KOPT-K1 (cell line): Measurements from ENCODE around the gene BNIP3.
"Not testable (repeated sequence)": the region's sequence is repeated elsewhere in the genome, so short reads cannot be mapped to it uniquely, and the experiment has no call there.

Experiments
- H3K27ac ChIP-seq: fragments of 200-600 bp; sonication (generic); 2 replicates; pipeline ENCODE4 v1.5.1; 2016; ENCODE audit warnings: antibody characterized with exemption, mild to moderate bottlenecking, low read depth, low read length; ENCODE audit not compliant: poor library complexity, severe bottlenecking
- H3K36me3 ChIP-seq: fragments of 200-600 bp; sonication (generic); 2 replicates; pipeline ENCODE4 v1.5.1; 2017; ENCODE audit warnings: antibody characterized with exemption, mild to moderate bottlenecking, low read length, moderate library complexity; ENCODE audit not compliant: insufficient read depth
- H3K9me3 ChIP-seq: fragments of 200-600 bp; sonication (generic); 2 replicates; pipeline ENCODE4 v1.5.1; 2017; ENCODE audit warnings: antibody characterized with exemption, low read length, mild to moderate bottlenecking; ENCODE audit not compliant: insufficient read depth, poor library complexity, severe bottlenecking

The BNIP3 gene

GRCh38 chr10:131925011-131925649 is 56.6 kb downstream of the BNIP3 start:
- Histone ChIP-seq H3K36me3 (0 out of 2 replicates have a peak, but pooled peaks cover 4% of the 10 kb centered on the region), H3K27ac (no peak overlapping the region), H3K9me3 (peaks cover 18% of the 10 kb centered on the region)

GRCh38 chr10:131923038-131923756 is 58.5 kb downstream of the BNIP3 start:
- no peaks in the 10 kb centered on the region for H3K36me3 ChIP-seq

GRCh38 chr10:131921184-131921583 is 60.5 kb downstream of the BNIP3 start:
- Histone ChIP-seq H3K36me3 (no peaks in the 10 kb centered on the region), H3K27ac (no peak overlapping the region), H3K9me3 (peaks cover 18% of the 10 kb centered on the region)

More at GRCh38 chr10:131923038-131923756, 58.5 kb downstream of the BNIP3 start:
- peaks cover 18% of the 10 kb centered on the region for H3K9me3 ChIP-seq
- no peak overlapping the region for H3K27ac ChIP-seq

DNA sequence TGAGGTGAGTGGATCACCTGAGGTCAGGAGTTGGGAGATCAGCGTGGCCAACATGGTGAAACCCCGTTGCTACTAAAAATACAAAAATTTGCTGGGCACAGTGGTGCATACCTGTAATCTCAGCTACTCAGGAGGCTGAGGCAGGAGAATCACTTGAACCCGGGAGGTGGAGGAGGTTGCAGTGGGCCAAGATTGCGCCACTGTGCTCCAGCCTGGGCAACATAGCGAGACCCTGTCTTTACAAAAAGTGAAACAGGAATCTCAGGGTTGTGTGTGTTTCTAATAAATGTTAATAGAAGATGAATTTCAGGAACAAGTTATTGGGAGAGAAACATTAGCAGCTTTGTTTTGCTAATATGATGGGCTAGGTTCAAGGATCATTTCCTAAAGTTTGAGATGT is 61.0 kb downstream of the BNIP3 start:
- no peaks in the 10 kb centered on the region for H3K36me3 ChIP-seq
- no peak overlapping the region for H3K27ac ChIP-seq
- H3K9me3 ChIP-seq = peaks cover 15% of the 10 kb centered on the region

DNA sequence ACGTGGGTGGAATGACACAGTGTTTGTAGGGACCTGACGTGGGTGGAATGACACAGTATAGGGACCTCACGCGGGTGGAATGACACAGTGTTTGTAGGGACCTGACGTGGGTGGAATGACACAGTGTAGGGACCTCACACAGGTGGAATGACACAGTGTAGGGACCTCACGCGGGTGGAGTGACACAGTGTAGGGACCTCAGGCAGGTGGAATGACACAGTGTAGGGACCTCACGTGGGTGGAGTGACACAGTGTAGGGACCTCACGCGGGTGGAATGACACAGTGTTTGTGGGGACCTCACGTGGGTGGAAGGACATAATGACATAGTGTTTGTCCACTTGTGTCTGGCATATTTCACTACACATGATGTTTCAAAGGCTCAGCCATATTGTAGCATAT is 61.6 kb downstream of the BNIP3 start:
- Histone ChIP-seq H3K27ac (no peak overlapping the region), H3K9me3 (peaks cover 10% of the 10 kb centered on the region), H3K36me3 (no peaks in the 10 kb centered on the region)

- not testable (repeated sequence) for H3K36me3 ChIP-seq, H3K27ac ChIP-seq, H3K9me3 ChIP-seq
Measured at GRCh38 chr10:131919461-131919860, 62.3 kb downstream of the BNIP3 start.
